ENCODE results near the gene JAM3. TPM values are rescaled to one million over a fixed set of nuclear protein-coding genes. Genes with fewer than 3 reads are reported as not detected.

JAM3 gene
- total and polyA plus RNA-seq, 2 donors (not counting 1 experiment from before 2014, with no cell fraction given), result 44.1 to 85.7 TPM

DNA sequence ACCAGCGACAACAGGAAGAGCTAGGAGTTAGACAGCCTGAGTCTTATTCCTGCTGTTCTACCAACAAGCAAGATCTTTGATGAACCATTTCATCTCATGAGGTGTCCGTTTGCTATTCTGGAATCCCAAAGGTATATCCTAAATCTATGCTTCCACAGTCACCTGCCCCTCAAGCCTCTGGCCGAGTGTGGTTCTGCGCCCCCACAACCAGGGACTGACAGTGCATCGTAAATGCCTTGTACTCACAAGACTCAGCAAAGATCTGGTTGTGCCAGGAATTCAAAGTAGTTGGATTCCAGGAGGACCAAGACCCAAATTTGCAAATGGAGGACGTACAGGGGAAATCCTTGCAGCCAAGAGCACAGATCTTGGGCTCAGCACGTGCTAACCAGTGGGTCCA, 47.5 kb upstream of the JAM3 start:
- H3K4me1 ChIP-seq (ENCODE audit: control insufficient read depth, extremely low read depth, insufficient read depth, low read length), result no peaks in the 10 kb centered on the region

GRCh38 chr11:134022748-134023147, 46.1 kb upstream of the JAM3 start:
- no peak for TF ChIP-seq EZH2 (IDR thresholded peaks at IDR 0.05; ENCODE audit: low read length, missing control alignments)
- TF ChIP-seq, protein P1, sequence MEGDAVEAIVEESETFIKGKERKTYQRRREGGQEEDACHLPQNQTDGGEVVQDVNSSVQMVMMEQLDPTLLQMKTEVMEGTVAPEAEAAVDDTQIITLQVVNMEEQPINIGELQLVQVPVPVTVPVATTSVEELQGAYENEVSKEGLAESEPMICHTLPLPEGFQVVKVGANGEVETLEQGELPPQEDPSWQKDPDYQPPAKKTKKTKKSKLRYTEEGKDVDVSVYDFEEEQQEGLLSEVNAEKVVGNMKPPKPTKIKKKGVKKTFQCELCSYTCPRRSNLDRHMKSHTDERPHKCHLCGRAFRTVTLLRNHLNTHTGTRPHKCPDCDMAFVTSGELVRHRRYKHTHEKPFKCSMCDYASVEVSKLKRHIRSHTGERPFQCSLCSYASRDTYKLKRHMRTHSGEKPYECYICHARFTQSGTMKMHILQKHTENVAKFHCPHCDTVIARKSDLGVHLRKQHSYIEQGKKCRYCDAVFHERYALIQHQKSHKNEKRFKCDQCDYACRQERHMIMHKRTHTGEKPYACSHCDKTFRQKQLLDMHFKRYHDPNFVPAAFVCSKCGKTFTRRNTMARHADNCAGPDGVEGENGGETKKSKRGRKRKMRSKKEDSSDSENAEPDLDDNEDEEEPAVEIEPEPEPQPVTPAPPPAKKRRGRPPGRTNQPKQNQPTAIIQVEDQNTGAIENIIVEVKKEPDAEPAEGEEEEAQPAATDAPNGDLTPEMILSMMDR (conservative IDR thresholded peaks at IDR 0.05 in 1 of 2, IDR thresholded peaks at IDR 0.05 in 1 of 2; ENCODE audit: low read depth in 1 of 2, low read length in 2 of 2), result no peak
- peaks cover 6% of the 10 kb centered on the region for H3K27me3 ChIP-seq (ENCODE audit: control insufficient read depth, insufficient read depth, low read length)
- H3K9me3 ChIP-seq (ENCODE audit: control insufficient read depth, insufficient read depth, low read depth, low read length), result no peaks in the 10 kb centered on the region
- no peak for DNase-seq (ENCODE audit: low read depth in 2 of 2)
- H3K79me2 ChIP-seq (ENCODE audit: control insufficient read depth, insufficient read depth, low read length), result no peaks in the 10 kb centered on the region
- no peaks in the 10 kb centered on the region for H3K36me3 ChIP-seq (ENCODE audit: control insufficient read depth, insufficient read depth, low read length)
- no peaks in the 10 kb centered on the region for H3K4me1 ChIP-seq (ENCODE audit: control insufficient read depth, extremely low read depth, insufficient read depth, low read length)
- H3K4me3 ChIP-seq (replicated peaks in 1 of 4; ENCODE audit: control extremely low read depth in 1 of 4, insufficient read depth in 1 of 4, low read depth in 3 of 4, low read length in 4 of 4), result no peak overlapping the region
- H3K9ac ChIP-seq (ENCODE audit: insufficient read depth, low read length), result no peak overlapping the region
- H3K27ac ChIP-seq (ENCODE audit: insufficient read depth, low read length), result no peak overlapping the region
- H4K20me1 ChIP-seq (ENCODE audit: control insufficient read depth, extremely low read depth, insufficient read depth, low read length), result no peaks in the 10 kb centered on the region
- H3K4me2 ChIP-seq (ENCODE audit: extremely low read depth, insufficient read depth, low read length), result no peak overlapping the region
- H2AFZ ChIP-seq (ENCODE audit: low read length), result no peak overlapping the region

More for the DNA sequence above, 47.5 kb upstream of the JAM3 start:
- Histone ChIP-seq H3K27ac (ENCODE audit: insufficient read depth, low read length) (no peak overlapping the region), H3K9ac (ENCODE audit: insufficient read depth, low read length) (no peak overlapping the region), H4K20me1 (ENCODE audit: control insufficient read depth, extremely low read depth, insufficient read depth, low read length) (no peaks in the 10 kb centered on the region), H2AFZ (ENCODE audit: low read length) (no peak overlapping the region), H3K79me2 (ENCODE audit: control insufficient read depth, insufficient read depth, low read length) (no peaks in the 10 kb centered on the region), H3K27me3 (ENCODE audit: control insufficient read depth, insufficient read depth, low read length) (peaks cover 8% of the 10 kb centered on the region), H3K36me3 (ENCODE audit: control insufficient read depth, insufficient read depth, low read length) (no peaks in the 10 kb centered on the region), H3K9me3 (ENCODE audit: control insufficient read depth, insufficient read depth, low read depth, low read length) (no peaks in the 10 kb centered on the region), H3K4me3 (replicated peaks in 1 of 4; ENCODE audit: control extremely low read depth in 1 of 4, insufficient read depth in 1 of 4, low read depth in 3 of 4, low read length in 4 of 4) (no peak overlapping the region), H3K4me2 (ENCODE audit: extremely low read depth, insufficient read depth, low read length) (no peak overlapping the region)
- no peak for DNase-seq (ENCODE audit: low read depth in 2 of 2)
- TF ChIP-seq EZH2 (IDR thresholded peaks at IDR 0.05; ENCODE audit: low read length, missing control alignments), result no peak
- TF ChIP-seq, protein P1 (conservative IDR thresholded peaks at IDR 0.05 in 1 of 2, IDR thresholded peaks at IDR 0.05 in 1 of 2; ENCODE audit: low read depth in 1 of 2, low read length in 2 of 2), result no peak

DNA sequence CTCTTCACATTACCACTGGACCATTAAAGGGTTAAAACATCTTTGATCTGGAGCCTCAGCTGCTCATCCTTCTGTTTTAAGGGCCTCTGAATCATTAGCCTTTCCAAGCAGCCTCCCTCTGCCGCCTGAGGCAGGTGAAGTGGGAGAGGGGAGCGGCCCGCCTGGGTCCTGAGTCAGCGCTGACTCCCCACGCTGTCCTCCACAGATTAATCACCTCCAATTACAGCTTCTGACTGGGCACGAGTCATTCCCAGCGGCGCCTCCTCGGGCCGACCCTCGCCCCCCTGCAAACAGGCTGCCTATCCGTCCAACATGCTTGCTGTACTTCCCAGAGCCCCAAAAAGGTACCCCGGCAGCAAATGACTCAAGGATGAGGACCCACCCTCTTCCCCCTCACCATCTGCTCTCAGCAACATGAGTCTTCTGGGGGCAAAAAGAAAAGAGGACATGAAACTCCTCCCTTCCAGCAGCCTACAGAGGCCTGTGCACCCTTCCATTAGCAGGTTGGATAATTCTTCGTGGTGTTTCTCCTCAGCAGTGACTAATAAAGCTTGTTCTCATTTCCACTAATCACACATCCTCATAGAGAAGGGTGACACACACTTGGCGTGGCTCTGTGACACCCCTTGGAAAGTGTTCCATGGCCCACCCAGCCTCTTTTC, 44.3 kb upstream of the JAM3 start:
- Histone ChIP-seq H3K36me3 (ENCODE audit: control insufficient read depth, insufficient read depth, low read length) (no peaks in the 10 kb centered on the region), H3K9ac (ENCODE audit: insufficient read depth, low read length) (no peak overlapping the region), H3K27ac (ENCODE audit: insufficient read depth, low read length) (no peak overlapping the region), H3K4me1 (ENCODE audit: control insufficient read depth, extremely low read depth, insufficient read depth, low read length) (no peaks in the 10 kb centered on the region), H4K20me1 (ENCODE audit: control insufficient read depth, extremely low read depth, insufficient read depth, low read length) (no peaks in the 10 kb centered on the region), H3K27me3 (ENCODE audit: control insufficient read depth, insufficient read depth, low read length) (peaks cover 3% of the 10 kb centered on the region), H3K9me3 (ENCODE audit: control insufficient read depth, insufficient read depth, low read depth, low read length) (no peaks in the 10 kb centered on the region), H2AFZ (ENCODE audit: low read length) (no peak overlapping the region), H3K79me2 (ENCODE audit: control insufficient read depth, insufficient read depth, low read length) (no peaks in the 10 kb centered on the region), H3K4me3 (replicated peaks in 1 of 4; ENCODE audit: control extremely low read depth in 1 of 4, insufficient read depth in 1 of 4, low read depth in 3 of 4, low read length in 4 of 4) (no peak overlapping the region), H3K4me2 (ENCODE audit: extremely low read depth, insufficient read depth, low read length) (no peak overlapping the region)
- no peak for TF ChIP-seq EZH2 (IDR thresholded peaks at IDR 0.05; ENCODE audit: low read length, missing control alignments)
- TF ChIP-seq, protein P1 (conservative IDR thresholded peaks at IDR 0.05 in 1 of 2, IDR thresholded peaks at IDR 0.05 in 1 of 2; ENCODE audit: low read depth in 1 of 2, low read length in 2 of 2), result no peak
- peak in 1 of 2 donors; percentile 73 for DNase-seq (ENCODE audit: low read depth in 2 of 2)
